K562 (cell line): ENCODE results near the gene TUBB2A. TPM values are rescaled to one million over a fixed set of nuclear protein-coding genes. Genes with fewer than 3 reads are reported as not detected.

ENCODE experiments used
- ARID1B ChIP-seq: fragments of 450-650 bp; IDR thresholded peaks from 2 replicates; pipeline ENCODE4 v1.6.1; 2016; ENCODE audit warnings: antibody characterized with exemption, mild to moderate bottlenecking, inconsistent platforms
- ATF2 ChIP-seq: sonication (generic); formaldehyde crosslinking; IDR thresholded peaks from 2 replicates; pipeline ENCODE4 v1.8.1; 2022; ENCODE audit warnings: missing genetic modification reagents
- FOS ChIP-seq: IDR thresholded peaks from 3 replicates; pipeline ENCODE4 v1.6.1; 2011; ENCODE audit not compliant: insufficient read length; ENCODE audit errors: extremely low read depth
- HDAC3 ChIP-seq: fragments of 450-650 bp; IDR thresholded peaks from 2 replicates; pipeline ENCODE4 v1.6.1; 2018; ENCODE audit warnings: borderline replicate concordance, mild to moderate bottlenecking, moderate library complexity; ENCODE audit not compliant: partially characterized antibody
- HMGN3 ChIP-seq: IDR thresholded peaks from 2 replicates; pipeline ENCODE4 v1.6.1; 2011; ENCODE audit warnings: borderline replicate concordance, low read depth, mild to moderate bottlenecking, mixed read lengths, low read length; ENCODE audit not compliant: insufficient read length; ENCODE audit errors: extremely low read depth
- MXI1 ChIP-seq: IDR thresholded peaks from 2 replicates; pipeline ENCODE4 v1.6.1; 2011; ENCODE audit warnings: low read depth, mild to moderate bottlenecking, improper control_type of control experiment, low read length
- MYNN ChIP-seq, 2 experiments: sonication (generic); formaldehyde crosslinking in 1 of 2; IDR thresholded peaks; 2 replicates each; pipeline versions ENCODE4 v1.5.0 to v1.6.1; 2016 to 2020; ENCODE audit warnings: antibody characterized with exemption in 1 of 2, missing genetic modification reagents in 1 of 2
- NFRKB ChIP-seq: fragments of 450-650 bp; IDR thresholded peaks from 2 replicates; pipeline ENCODE4 v1.6.1; 2016; ENCODE audit warnings: low read depth
- STAT5B ChIP-seq: fragments of 250-450 bp; sonication (Bioruptor Pico); IDR thresholded peaks from 2 replicates; pipeline ENCODE4 v1.8.0; 2021; ENCODE audit warnings: mild to moderate bottlenecking, inconsistent platforms
- ZNF695 ChIP-seq: fragments of 450-650 bp; formaldehyde crosslinking; IDR thresholded peaks from 2 replicates; pipeline ENCODE4 v1.4.0; 2020; ENCODE audit warnings: mild to moderate bottlenecking, moderate library complexity
- polyA plus RNA-seq, 8 experiments: library from polyadenylated mRNA; depleted of rRNA in 4 of 8; stranded (reverse) in 5 of 8; unstranded in 3 of 8; fragments of >200 nt; fragmentation: Nextera tagmentation in 2 of 8; fragmentation: Illumina TruSeq in 1 of 8; extraction: Ambion mirVana in 2 of 8; extraction: Trizol in 1 of 8; gene quantifications; 2 replicates each; pipeline versions ENCODE4 v1.2.1 to v1.2.3, GENCODE V29; 2011 to 2014; ENCODE audit warnings: inconsistent platforms in 1 of 8, missing spikeins in 1 of 8
- total RNA-seq, 7 experiments: library from RNA; depleted of rRNA in 6 of 7; stranded (reverse); fragments of >200 nt in 6 of 7; fragmentation: Illumina TruSeq in 2 of 7; extraction: Trizol in 2 of 7; gene quantifications; 2 replicates each; pipeline versions ENCODE4 v1.2.1 to v1.2.3, GENCODE V29; 2011 to 2021; ENCODE audit warnings: low replicate concordance in 1 of 7
- TF ChIP-seq, protein P1 (sequence below): fragments of 250-450 bp; sonication (Bioruptor Pico); IDR thresholded peaks from 2 replicates; pipeline ENCODE4 v1.5.1; 2021; ENCODE audit warnings: mild to moderate bottlenecking

TUBB2A gene
- total and polyA plus RNA-seq, 9 of the 15 experiments (the other 6 are each of a cell fraction or from before 2014, with no cell fraction given), result 3.6 to 92.1 (median 45.6) TPM

DNA sequence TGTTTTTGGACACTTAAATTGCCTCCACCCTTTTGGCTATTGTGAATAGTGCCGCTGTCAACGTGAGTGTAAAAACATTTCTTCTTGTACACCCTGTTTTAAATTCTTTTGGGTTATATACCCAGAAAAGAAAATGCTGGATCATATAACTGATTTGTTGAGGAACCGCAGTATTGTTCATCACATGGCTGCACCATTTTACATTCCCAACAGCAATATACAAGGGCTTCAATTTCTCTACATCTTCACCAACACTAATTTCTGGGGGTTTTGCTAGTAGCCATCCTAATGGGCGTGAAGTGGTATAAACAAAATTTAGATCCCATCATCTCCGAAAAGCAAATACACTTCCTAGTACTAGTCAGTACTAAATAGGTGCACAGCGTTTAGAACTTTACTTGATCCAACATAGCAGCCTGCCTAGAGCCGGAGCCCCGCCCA, 39.4 kb downstream of the TUBB2A start (continued):
- TF ChIP-seq, protein P1, sequence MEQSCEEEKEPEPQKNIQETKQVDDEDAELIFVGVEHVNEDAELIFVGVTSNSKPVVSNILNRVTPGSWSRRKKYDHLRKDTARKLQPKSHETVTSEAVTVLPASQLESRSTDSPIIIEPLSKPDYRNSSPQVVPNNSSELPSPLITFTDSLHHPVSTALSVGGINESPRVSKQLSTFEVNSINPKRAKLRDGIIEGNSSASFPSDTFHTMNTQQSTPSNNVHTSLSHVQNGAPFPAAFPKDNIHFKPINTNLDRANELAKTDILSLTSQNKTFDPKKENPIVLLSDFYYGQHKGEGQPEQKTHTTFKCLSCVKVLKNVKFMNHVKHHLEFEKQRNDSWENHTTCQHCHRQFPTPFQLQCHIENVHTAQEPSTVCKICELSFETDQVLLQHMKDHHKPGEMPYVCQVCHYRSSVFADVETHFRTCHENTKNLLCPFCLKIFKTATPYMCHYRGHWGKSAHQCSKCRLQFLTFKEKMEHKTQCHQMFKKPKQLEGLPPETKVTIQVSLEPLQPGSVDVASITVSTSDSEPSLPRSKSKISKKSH, result no peak
- no peak for TF ChIP-seq HDAC3
- no peak for TF ChIP-seq ZNF695 (CRISPR knock-in tag)
- no peak for TF ChIP-seq STAT5B
- TF ChIP-seq ATF2 (CRISPR knock-in tag), result no peak
- no peak for TF ChIP-seq HMGN3
- 0 out of 2 replicates have a peak, but pooled peaks have one; percentile 24 for TF ChIP-seq MXI1
- no peak for TF ChIP-seq FOS
- TF ChIP-seq ARID1B, result 0 out of 2 replicates have a peak, but pooled peaks have one; percentile 18
- no peak for TF ChIP-seq MYNN (IDR thresholded peaks at IDR 0.05)
- TF ChIP-seq MYNN (CRISPR knock-in tag; IDR thresholded peaks at IDR 0.05), result no peak
- 0 out of 2 replicates have a peak, but pooled peaks have one; percentile 31 for TF ChIP-seq NFRKB
- TF ChIP-seq, all 486 proteins: peak for 34
